Common myeloid progenitor, CD34-positive (primary cell): ENCODE data around the gene PLCB4.

Experiments
- CTCF ChIA-PET: fragments of 350-600 bp; sonication (Branson Sonifier 250); formaldehyde crosslinking; loops from one replicate; lab custom pipeline; 2021; ENCODE audit warnings: antibody characterized with exemption; lab: Charles Lee
- POLR2A ChIA-PET: fragments of 350-600 bp; sonication (Branson Sonifier 250); formaldehyde crosslinking; loops from one replicate; lab custom pipeline; 2021; ENCODE audit warnings: antibody characterized with exemption; lab: Charles Lee
- DNase-seq, 3 donors: peaks; one replicate each; pipeline versions ENCODE4 v3.0.0 to v3.0.0-alpha.2; 2013
- H3K27ac ChIP-seq, 2 experiments: 1 replicate in 1 of 2; 2 replicates in 1 of 2; pipeline ENCODE4 v1.7.0; 2013; ENCODE audit warnings: inconsistent platforms in 2 of 2, low read length in 2 of 2, mild to moderate bottlenecking in 2 of 2, low read depth in 1 of 2, moderate library complexity in 1 of 2; ENCODE audit not compliant: severe bottlenecking in 2 of 2, insufficient read depth in 1 of 2, poor library complexity in 1 of 2
- H3K27me3 ChIP-seq, 5 experiments: replicated peaks in 2 of 5; 1 replicate in 3 of 5; 2 replicates in 2 of 5; pipeline versions ENCODE4 v1.6.1 to v1.7.0; 2013; ENCODE audit warnings: low read length in 4 of 5, mild to moderate bottlenecking in 2 of 5, moderate library complexity in 2 of 5, inconsistent platforms in 1 of 5; ENCODE audit not compliant: insufficient read depth in 5 of 5, control insufficient read depth in 4 of 5
- H3K36me3 ChIP-seq, 4 experiments: 1 replicate in 2 of 4; 2 replicates in 2 of 4; pipeline versions ENCODE4 v1.6.1 to v1.7.0; 2013; ENCODE audit warnings: low read length in 3 of 4, control low read depth in 1 of 4, mild to moderate bottlenecking in 1 of 4; ENCODE audit not compliant: control insufficient read depth in 4 of 4, insufficient read depth in 4 of 4
- H3K4me1 ChIP-seq, 4 experiments: 1 replicate in 3 of 4; 2 replicates in 1 of 4; pipeline versions ENCODE4 v1.6.1 to v1.7.1; 2013; ENCODE audit warnings: low read length in 3 of 4, mild to moderate bottlenecking in 3 of 4, control low read depth in 1 of 4, inconsistent platforms in 1 of 4, moderate library complexity in 1 of 4; ENCODE audit not compliant: control insufficient read depth in 4 of 4, insufficient read depth in 4 of 4; ENCODE audit errors: control extremely low read depth in 1 of 4
- H3K4me3 ChIP-seq, 7 experiments: 1 replicate in 4 of 7; 2 replicates in 3 of 7; pipeline versions ENCODE4 v1.5.1 to v1.7.0; 2013; ENCODE audit warnings: mild to moderate bottlenecking in 7 of 7, low read length in 6 of 7, moderate library complexity in 6 of 7, inconsistent platforms in 2 of 7, low read depth in 2 of 7, control low read depth in 1 of 7; ENCODE audit not compliant: insufficient read depth in 4 of 7, control insufficient read depth in 1 of 7; ENCODE audit errors: extremely low read depth in 1 of 7
- H3K9me3 ChIP-seq, 5 experiments: 1 replicate in 4 of 5; 2 replicates in 1 of 5; pipeline versions ENCODE4 v1.6.1 to v1.7.1; 2013; ENCODE audit warnings: low read length in 4 of 5, mild to moderate bottlenecking in 2 of 5, inconsistent platforms in 1 of 5, low read depth in 1 of 5, moderate library complexity in 1 of 5; ENCODE audit not compliant: control insufficient read depth in 4 of 5, insufficient read depth in 2 of 5; ENCODE audit errors: control extremely low read depth in 1 of 5
- WGBS: methylation state at CpG from one replicate; pipeline ENCODE4 v1.1.5; 2013; ENCODE audit not compliant: insufficient coverage; 5-methylcytosine and 5-hydroxymethylcytosine counted together

The PLCB4 gene

DNA sequence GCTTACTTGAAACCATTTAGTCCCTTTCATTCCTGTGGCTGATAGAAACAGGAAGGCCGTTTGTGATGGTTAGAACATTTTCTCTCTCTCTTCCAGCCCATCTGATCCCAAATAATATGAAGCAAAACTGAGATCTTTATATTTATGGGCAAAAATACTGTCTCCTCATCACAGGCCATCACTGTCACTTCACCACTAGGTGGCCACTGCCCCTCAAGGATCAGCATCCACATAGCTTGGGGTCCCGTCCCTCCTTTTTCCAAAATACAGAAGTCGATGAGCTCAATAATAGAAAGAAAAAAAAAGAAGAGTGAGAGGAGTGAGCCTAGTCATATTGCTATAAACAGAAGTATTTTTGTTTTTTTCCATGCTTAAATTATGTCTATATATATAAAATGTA is 399.1 kb downstream of the PLCB4 start:
- Histone ChIP-seq H3K9me3 (no peaks in the 10 kb centered on the region), H3K4me1 (no peaks in the 10 kb centered on the region), H3K27ac (no peak overlapping the region), H3K27me3 (no peaks in the 10 kb centered on the region), H3K36me3 (peaks cover 0 to 3% (median 0%) of the 10 kb centered on the region in 4 experiments), H3K4me3 (no peak overlapping the region)
- 100% methylated on average over 1 of the region's 3 CpGs for whole genome bisulfite sequencing
- POLR2A ChIA-PET, result no interaction called here
- peak; percentile 1 to 21 (median 14) for DNase-seq
- CTCF ChIA-PET, result interaction anchor here (1.0 to 1.5 kb wide), 2 partner anchors 9 to 38 kb away, joined by 3 read pairs; no protein-coding TSS in a partner anchor

DNA sequence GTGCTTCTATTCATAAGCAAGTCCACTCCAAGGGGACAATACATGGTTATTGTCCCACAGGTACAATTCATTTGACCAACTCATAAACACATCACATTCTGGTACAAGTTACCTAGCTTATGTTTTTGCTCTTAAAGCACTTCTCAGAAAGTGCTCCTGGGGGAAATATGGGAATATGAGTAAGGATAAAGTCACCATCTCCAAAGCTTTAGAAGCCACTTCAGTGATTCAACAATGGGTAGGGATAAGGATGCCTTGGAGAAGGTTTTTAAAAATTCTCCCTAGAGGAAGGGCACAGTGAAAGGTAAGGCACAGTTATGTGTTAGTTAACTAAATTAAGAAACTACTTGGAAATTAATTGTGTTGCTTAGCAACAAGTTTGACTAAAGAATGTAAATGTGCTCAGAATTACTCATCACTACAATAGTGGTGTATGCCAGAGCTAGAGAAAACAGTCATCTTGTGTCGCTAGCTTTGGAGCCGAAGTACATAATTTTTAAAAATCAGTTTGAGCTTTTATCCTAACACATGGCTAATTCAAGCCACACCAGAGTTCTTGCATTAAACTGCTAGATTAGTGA is 406.0 kb downstream of the PLCB4 start:
- WGBS, result no CpG with 5 or more reads among the region's 2 CpGs

DNA sequence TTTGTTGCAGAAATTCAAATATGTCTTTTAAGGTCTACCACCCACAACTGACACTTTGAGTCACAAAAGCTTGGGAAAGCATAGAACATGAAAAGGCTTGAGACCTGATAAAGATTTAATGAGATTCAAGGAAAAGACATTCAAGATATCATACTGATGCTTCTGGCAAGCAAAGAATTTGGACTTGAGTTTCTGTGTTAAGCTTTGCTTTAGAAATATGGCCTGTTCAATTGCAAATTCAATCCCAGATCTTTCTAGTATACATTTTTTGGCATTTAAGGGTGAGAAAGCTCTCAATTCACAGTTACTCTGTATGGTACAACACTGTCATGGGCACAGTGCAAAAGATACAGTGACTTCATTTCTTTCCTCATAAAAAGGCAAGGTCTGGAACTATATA is 406.6 kb downstream of the PLCB4 start:
- no peak for DNase-seq
- ChIA-PET POLR2A (no interaction called here), CTCF (no interaction called here)
- Histone ChIP-seq H3K9me3 (no peaks in the 10 kb centered on the region), H3K36me3 (peaks cover 3 to 8% (median 4%) of the 10 kb centered on the region in 4 experiments), H3K4me1 (no peaks in the 10 kb centered on the region), H3K27me3 (no peaks in the 10 kb centered on the region), H3K27ac (no peak overlapping the region), H3K4me3 (no peak overlapping the region)

More for the DNA sequence above, 406.0 kb downstream of the PLCB4 start:
- ChIA-PET CTCF (no interaction called here), POLR2A (interaction anchor here (0.5 kb wide), 1 partner anchor 691 kb away, joined by 3 read pairs; no protein-coding TSS in a partner anchor)
- no peak for DNase-seq
- no peaks in the 10 kb centered on the region for H3K9me3 ChIP-seq
- peaks cover 3 to 8% (median 4%) of the 10 kb centered on the region in 4 experiments for H3K36me3 ChIP-seq
- H3K4me1 ChIP-seq, result no peaks in the 10 kb centered on the region
- no peak overlapping the region for H3K4me3 ChIP-seq
- no peak overlapping the region for H3K27ac ChIP-seq
- H3K27me3 ChIP-seq, result no peaks in the 10 kb centered on the region

DNA sequence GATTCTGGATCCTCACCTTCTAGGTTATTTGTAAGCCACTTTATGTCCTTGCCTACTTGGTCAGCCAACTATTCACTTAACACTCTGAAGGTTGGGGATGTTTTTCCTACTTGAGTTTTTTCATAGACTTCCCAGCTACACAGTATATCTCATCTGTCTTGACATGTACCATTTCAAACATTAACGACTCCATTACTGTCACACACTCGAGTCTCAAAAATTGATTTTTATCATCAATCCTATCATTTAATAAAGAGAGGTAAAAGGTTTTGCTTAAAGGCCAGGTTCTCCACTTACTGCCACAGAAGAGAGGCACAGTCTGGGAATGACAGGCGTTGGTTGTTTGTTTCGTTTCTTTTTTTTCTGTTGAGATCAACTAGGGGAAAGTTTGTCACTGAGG is 407.3 kb downstream of the PLCB4 start:
- Histone ChIP-seq H3K36me3 (peaks cover 3 to 8% (median 4%) of the 10 kb centered on the region in 4 experiments), H3K27me3 (no peaks in the 10 kb centered on the region), H3K27ac (no peak overlapping the region), H3K9me3 (no peaks in the 10 kb centered on the region), H3K4me1 (no peaks in the 10 kb centered on the region), H3K4me3 (no peak overlapping the region)
- CTCF ChIA-PET, result no interaction called here
- WGBS, result no CpG with 5 or more reads among the region's 4 CpGs
- POLR2A ChIA-PET, result no interaction called here
- DNase-seq, result no peak

DNA sequence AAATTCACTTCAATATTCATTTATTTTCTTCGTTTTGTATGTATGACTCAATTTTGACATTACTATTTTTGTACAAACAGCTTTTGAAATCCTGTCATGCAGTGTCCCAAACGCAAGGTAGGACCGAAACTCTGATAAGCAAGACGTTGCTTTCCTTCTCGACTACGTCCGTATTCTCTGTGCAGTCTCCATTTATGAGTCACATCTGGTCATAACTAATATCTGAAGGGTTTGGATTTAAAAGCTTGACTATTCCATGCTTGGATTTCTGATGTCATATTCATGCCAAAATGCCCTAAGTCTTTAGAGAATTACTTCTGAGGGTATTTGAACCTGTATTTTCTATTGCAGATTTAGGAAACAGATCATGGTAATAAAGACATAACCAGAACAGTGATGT is 407.8 kb downstream of the PLCB4 start:
- Histone ChIP-seq H3K4me1 (no peaks in the 10 kb centered on the region), H3K27ac (no peak overlapping the region), H3K4me3 (no peak overlapping the region), H3K36me3 (peaks cover 3 to 8% (median 4%) of the 10 kb centered on the region in 4 experiments), H3K9me3 (no peaks in the 10 kb centered on the region), H3K27me3 (no peaks in the 10 kb centered on the region)
- ChIA-PET POLR2A (no interaction called here), CTCF (no interaction called here)
- WGBS, result 100% methylated on average over 7 of the region's 7 CpGs
- no peak for DNase-seq

DNA sequence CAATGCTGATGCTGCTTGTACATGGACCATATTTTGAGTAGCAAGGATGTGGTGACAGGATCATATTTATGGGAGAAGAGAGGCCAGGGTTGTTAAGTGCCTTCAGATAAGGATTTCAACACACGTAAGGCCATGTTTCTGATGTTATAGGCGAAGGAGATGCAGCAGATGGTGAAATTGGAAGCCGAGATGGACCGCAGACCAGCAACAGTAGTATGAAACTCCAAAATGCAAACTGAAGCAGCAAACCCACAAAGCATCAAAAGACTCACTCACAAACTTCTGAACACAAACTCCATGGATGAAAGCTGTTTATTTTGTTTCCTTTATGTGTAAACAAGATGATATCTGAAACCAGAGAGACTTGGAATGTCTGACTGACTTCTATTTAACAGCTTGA is 409.9 kb downstream of the PLCB4 start:
- Histone ChIP-seq H3K4me3 (no peak overlapping the region), H3K4me1 (peaks cover 0 to 4% (median 0%) of the 10 kb centered on the region in 4 experiments), H3K27me3 (no peaks in the 10 kb centered on the region), H3K36me3 (peaks cover 3 to 5% (median 3%) of the 10 kb centered on the region in 4 experiments), H3K27ac (no peak overlapping the region), H3K9me3 (no peaks in the 10 kb centered on the region)
- 100% methylated on average over 1 of the region's 4 CpGs for WGBS
- ChIA-PET CTCF (no interaction called here), POLR2A (no interaction called here)
- no peak for DNase-seq

DNA sequence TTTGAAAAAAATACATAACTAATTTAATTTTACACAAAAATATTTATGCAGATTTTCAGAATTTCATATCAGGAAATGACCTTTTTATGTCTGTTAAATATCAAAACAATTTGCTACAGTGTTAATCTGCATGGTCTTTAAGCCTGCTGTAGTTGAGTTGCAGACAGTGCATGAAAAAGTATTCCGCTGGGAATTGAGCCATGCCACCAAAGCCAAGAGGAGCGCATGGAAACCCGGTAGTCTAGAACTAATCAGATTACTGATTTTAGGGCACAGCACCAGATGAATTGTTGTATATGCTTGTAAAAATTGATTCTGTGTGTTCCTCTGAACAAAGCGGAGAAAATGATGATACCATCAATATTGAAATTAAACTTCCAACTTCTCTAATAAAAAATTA is 411.2 kb downstream of the PLCB4 start:
- H3K9me3 ChIP-seq, result no peaks in the 10 kb centered on the region
- peaks cover 0 to 4% (median 0%) of the 10 kb centered on the region in 4 experiments for H3K4me1 ChIP-seq
- POLR2A ChIA-PET, result no interaction called here
- H3K4me3 ChIP-seq, result no peak overlapping the region
- H3K27me3 ChIP-seq, result no peaks in the 10 kb centered on the region
- CTCF ChIA-PET, result no interaction called here
- DNase-seq, result no peak
- H3K27ac ChIP-seq, result no peak overlapping the region
- WGBS, result 100% methylated on average over 1 of the region's 4 CpGs
- peaks cover 3% of the 10 kb centered on the region in 4 experiments for H3K36me3 ChIP-seq
